MV-4-11 (cell line): ENCODE results near the gene TMC5.
"Not testable (repeated sequence)": the region's sequence is repeated elsewhere in the genome, so short reads cannot be mapped to it uniquely, and the experiment has no call there.

Experiments
- DNase-seq: peaks from one replicate; lab custom pipeline; 2025; lab: John Stamatoyannopoulos, UW

Gene TMC5

DNA sequence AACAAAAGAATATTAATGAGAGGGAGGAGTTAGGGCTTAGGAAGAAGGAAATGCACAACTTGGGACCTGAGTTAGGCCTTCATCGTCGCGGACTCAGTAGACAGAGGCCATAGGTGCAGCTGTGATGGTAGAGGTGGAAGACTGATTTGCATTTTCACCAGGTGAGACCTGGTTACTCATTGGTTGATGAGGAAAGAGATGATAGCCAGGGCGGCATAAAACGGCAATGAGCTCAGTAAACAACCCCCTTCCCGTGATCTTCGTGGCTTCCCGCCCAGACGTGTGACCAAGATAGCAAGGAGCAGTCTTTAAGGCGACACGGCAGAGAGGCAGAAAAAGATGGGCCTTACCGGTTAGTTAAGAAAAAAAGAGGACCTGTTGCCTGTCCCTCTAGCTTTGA is at the start of gene TMC5:
TMC5 (plus strand) TSS at position 244 of the 400 bp plus-strand sequence. CDS start 22,156 bp downstream, outside the sequence.
- DNase-seq, result no peak

DNA sequence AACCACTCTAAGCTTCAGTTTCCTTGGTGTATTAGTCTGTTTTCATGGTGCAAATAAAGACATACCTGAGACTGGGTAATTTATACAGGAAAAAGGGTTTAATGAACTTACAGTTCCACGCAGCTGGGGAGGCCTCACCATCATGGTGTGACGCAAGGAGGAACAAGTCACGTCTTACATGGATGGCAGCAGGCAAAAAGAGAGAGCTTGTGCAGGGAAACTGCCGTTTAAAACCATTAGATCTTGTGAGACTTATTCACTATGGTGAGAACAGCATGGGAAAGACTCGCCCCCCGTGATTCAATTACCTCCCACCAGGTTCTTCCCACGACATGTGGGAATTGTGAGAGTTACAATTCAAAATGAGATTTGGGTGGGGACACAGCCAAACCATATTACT is 45.1 kb upstream of the TMC5 start:
- not testable (repeated sequence) for DNase-seq

DNA sequence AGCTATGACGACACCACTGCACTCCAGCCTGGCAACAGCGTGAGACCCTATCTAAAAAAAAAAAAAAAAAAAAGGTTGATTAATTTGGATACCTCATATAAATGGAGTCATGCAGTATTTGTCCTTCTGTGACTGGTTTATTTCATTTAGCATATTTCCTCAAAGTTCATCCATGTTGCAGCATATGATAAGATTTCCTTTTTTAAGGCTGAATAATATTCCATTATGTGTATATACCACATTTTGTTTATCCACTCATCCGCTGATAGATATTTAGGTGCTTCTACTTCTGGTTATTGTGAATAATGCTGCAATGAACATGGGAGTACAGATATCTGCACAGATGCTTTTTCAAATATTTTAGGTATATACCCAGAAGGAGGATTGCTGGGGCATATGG is 43.3 kb upstream of the TMC5 start:
- no peak for DNase-seq

DNA sequence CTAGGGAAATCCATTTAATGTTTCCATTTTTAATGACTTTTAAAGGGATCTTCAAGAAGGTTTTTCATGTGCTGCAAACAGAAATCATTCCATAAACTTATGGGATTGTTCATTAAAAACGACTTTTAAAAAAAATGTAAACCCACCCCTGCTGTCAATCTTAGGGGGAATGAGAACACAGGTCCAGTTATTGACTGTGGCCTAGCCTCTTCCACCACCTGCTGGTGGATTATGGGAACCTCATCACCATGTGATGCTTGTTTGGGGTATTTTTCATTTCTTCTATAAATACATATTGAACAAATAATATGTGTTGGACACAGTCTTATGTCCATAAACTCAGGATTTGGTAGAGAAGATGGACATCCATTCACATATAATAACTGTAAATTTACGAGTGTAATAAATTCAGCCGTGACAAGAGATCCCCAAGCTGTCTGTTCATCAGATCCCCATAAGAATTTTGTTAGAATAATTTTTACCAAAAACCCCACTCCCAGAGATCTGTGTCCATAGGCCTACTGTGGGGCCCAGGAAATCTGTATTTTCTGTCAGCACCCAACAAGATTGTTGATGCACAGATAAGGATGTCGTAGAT is 42.0 kb upstream of the TMC5 start:
- DNase-seq, result peak; percentile 30

- peak; percentile 31 for DNase-seq
Observed at GRCh38 chr16:19377864-19378263, 39.8 kb upstream of the TMC5 start.

DNA sequence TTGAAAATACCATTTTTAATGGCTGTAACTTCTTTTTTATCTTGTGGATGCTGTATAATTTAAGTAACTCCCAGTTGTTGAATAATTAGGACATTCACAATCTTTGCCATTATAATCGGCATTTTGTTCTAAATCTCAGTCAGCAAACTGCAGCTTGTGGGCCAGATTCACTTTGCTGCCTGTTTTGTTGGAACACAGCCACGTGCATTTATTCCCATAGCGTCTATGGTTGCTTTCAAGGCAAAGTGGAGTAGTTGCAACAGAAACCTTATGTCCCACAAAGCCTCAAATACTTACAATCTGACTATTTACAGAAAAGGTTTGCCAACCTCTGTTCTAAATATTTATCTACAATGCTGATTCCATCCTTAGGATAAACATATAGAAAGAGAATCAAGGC is 39.2 kb upstream of the TMC5 start:
- no peak for DNase-seq

DNA sequence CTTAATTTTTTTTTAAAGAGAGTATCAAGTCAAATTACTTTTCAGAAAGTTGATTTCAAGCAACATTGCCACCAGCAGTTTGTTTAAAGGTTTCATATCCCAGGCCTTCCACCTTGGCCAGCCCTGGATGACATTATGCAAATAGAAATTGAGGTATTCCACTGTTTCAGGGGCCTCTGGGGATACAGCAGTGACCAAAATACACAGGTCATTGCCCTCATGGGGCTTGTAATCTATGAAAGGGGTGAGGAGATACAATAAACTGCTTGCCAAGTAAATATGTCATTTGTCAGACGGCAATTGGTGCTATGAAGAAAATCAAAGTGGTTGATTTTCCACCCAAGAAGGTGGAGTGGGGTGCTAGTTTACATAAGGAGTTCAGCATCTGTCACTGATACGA is 37.8 kb upstream of the TMC5 start:
- DNase-seq, result no peak

GRCh38 chr16:19380328-19380727 is 37.4 kb upstream of the TMC5 start:
- DNase-seq, result no peak

DNA sequence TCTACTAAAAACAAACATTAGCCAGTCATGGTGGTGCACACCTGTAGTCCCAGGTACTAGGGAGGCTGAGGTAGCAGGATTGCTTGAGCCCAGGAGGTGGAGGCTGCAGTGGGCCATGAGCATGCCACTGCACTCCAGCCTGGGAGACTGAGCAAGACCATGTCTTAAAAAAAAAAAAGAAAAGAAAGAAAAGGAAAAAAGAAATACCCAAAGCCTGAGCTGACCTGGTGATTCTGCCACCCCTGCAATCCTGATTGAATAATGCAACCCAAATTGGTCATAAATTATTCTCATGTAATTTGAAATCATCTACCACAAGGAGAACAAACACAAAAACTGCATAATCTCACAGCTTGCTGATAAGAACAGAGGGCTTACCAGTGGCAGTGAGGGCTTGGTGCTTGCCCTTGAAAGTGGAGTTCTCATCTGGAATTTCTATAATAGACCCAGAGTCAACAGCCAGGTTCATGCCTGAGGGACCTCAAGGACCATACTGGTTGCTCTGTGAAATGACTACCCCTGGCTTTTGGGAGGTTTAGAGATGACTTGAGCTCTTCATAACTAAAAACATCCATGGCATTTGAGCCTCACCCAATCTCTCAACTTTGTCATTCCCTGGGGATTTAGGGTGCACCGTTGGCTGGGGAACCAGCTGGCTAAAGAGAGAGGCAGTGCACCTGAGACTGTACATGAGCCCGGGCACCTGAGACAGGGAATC is 35.4 kb upstream of the TMC5 start:
- peak; percentile 11 for DNase-seq

DNA sequence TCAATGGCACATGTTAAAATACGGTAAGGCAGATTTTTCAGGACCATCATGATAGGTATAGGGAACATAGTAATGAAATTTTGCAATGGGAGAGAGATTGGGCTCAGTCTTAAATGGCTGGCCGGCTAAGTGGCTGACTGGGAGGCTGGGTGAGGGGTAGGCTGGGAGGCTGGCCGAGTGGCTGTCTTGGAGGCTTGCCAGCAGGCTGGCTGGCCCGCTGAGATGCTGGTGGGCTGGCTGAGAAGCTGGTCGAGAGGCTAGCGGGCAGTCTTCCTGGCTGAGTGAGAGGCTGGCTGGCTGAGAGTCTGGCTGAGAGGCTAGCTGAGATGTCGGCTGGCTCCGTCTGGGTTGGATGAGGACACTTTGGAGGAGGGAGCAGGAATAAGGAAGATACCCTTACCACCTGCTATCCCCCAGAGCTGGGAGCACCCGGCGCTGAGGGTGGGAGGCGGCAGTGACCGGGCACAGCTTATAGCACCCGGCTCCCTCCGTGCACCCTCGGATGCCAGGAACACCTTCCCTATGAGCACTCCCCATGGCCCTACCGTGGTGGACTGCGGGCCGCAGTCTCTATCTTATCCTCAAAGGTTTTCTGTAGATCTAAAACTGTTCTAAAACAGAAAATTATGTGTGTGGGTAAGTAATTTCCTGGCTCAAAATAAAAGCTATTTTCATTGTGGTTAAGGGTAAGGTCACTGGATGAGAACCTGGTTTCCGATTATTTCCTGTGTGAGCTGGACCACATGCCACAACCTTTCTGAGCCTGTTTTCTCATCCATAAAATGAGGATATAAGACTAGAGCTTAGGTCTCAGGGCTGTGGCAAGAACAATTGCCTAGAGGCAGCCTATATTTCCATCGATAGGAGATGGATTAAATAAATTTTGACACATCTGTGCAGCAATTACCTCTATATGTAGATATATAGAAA is 34.5 kb upstream of the TMC5 start:
- DNase-seq, result peak; percentile 58

DNA sequence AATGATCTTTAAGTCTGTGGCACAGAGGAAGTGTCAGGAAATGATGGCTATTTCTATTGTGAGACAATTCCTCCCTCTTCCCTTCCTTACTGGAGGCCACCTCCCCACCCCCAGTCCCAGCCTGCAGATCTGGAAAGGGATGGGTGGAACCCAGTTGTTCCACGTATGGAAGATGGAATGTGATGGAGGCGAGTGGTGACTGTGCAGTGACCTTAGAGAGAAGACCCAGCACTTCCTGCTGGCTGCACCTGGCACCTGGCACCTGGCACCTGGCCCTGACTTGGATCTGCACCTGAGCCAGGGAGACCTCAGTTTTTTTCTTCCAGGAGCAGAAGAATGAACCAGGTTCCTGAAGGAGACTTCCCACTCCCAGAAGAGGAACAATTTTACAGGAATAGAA is 33.0 kb upstream of the TMC5 start:
- DNase-seq, result no peak

DNA sequence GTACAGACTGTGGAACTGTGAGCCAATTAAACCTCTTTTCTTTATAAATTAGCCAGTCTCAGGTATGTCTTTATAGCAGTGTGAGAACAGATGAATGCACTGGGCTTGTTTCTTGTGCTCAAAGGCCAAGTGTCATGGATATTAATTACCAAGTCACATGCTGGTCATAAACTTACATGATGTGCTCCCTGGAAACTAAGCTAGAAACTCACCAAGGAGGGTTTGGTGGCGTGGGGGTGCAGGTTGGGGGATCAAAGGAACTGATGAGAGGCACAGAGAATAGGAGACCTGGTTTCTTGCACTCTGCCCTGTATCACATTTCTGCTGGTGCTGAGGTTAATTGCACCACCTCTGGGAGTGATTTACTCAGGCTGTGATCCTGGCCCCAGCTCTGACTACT is 31.2 kb upstream of the TMC5 start:
- no peak for DNase-seq

DNA sequence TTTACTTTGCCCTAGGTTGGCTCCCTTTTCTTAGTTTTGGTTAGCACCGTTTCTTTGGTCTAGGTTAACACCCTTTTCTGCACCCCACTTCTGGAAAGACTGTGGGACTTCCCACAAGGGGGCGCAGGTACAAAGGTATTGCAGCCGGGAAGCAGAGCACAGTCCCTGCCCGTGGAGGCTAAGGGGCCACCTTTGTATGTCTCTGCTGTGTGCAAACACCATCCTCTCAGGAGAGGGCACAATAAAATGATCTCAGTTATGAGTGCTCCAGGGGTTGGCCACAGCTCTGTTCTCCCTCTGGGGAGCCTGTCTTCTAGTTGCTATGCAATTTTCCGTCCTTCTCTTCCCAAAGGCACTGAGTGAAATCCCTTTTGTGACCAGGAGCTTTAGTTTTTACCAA is 28.4 kb upstream of the TMC5 start:
- no peak for DNase-seq

DNA sequence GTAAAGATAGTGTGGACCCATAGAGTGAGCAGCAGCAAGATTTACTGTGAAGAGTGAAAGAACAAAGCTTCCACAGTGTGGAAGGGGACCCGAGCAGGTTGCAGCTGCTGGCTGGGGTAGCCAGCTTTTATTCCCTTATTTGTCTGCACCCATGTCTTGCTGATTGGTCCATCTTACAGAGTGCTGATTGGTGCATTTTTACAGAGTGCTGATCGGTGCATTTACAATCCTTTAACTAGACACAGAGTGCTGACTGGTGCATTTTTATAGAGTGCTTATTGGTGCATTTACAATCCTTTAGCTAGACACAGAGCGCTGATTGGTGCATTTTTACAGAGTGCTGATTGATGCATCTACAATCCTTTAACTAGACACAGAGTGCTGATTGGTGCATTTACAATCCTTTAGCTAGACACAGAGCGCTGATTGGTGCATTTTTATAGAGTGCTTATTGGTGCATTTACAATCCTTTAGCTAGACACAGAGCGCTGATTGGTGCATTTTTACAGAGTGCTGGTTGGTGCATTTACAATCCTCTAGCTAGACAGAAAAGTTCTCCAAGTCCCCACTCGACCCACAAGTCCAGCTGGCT is 26.4 kb upstream of the TMC5 start:
- DNase-seq, result not testable (repeated sequence)

DNA sequence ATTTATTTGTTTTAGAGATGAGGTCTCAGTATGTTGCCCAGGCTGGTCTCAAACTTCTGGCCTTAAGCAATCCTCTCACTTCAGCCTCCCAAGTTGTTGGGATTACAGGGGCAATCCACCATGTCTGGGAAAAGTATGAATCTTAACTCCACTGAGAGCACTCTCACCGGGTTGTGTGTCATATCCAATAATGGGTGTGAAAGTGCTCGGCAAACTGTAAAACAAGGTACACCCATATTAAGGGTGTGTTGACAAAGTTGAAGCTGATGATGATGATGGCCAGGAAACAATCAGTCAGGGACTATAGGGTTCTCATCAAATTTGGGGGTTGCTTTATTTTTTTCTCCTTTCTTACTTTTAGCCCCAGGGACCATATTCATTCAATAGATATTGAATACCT is 25.3 kb upstream of the TMC5 start:
- no peak for DNase-seq

- peak; percentile 57 for DNase-seq
Observed at GRCh38 chr16:19393226-19394111, 24.2 kb upstream of the TMC5 start.

- not testable (repeated sequence) for DNase-seq
Observed at GRCh38 chr16:19395646-19396267, 21.9 kb upstream of the TMC5 start.

GRCh38 chr16:19396555-19397011 is 21.1 kb upstream of the TMC5 start:
- DNase-seq, result peak; percentile 83

DNA sequence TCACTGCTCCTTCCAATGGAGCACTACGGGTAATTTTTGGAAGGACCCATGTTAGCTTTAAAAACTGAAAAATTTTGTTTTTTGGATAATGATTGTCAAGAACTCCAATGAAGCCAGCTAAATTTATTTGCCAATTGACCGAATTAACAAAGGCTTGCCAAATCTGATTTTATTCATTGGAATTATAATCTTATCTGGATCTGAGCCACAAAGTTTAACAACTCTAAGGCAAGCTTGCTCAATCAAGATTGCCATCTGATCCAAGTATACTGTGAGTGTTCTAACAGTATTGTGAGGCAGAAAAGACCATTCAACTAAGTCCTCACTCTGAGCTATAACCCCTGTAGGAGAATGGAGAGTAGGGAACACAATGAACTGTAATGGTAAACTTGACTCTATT is 20.3 kb upstream of the TMC5 start:
- not testable (repeated sequence) for DNase-seq

DNA sequence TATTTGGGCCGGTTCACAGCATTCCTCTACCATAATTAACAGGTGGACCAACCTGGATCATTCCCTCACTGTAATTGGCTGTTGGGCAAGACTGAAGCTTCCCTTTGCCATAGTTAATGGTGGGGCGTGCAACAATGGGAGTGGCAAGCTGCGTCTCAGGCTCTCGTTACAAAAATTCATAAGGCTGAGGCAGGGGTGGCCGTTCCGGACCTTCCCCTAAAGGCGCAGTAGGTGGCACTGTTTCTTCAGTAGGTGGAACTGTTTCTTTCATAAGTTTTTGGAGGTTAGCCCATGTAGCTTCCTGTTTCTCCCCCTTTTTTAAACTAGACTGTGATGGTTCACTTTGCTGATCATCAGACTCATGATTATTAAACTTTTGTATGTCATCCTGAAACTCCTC is 17.0 kb upstream of the TMC5 start:
- DNase-seq, result peak; percentile 25
